Mesendoderm (in vitro differentiated cells): ENCODE data around the gene MEIG1.
"Not testable (repeated sequence)": the region's sequence is repeated elsewhere in the genome, so short reads cannot be mapped to it uniquely, and the experiment has no call there.

Source experiments
- DNase-seq: peaks from one replicate; pipeline ENCODE4 v3.0.0; 2013
- H2AK5ac ChIP-seq: 2 replicates; pipeline ENCODE4 v1.6.1; 2013; ENCODE audit warnings: low read length, inconsistent platforms
- H2BK120ac ChIP-seq: 2 replicates; pipeline ENCODE4 v1.6.1; 2013; ENCODE audit warnings: low read depth, mild to moderate bottlenecking, low read length, moderate library complexity, mixed read lengths
- H2BK15ac ChIP-seq: replicated peaks from 2 replicates; pipeline ENCODE4 v1.6.1; 2013; ENCODE audit warnings: low read depth, mild to moderate bottlenecking, moderate library complexity
- H2BK5ac ChIP-seq: 2 replicates; pipeline ENCODE4 v1.6.1; 2013; ENCODE audit warnings: low read length, inconsistent platforms
- H3K18ac ChIP-seq: 2 replicates; pipeline ENCODE4 v1.6.1; 2013; ENCODE audit warnings: mild to moderate bottlenecking, low read length, mixed read lengths
- H3K23ac ChIP-seq: one replicate; pipeline ENCODE4 v1.6.1; 2013; ENCODE audit warnings: low read length
- H3K27ac ChIP-seq: 2 replicates; pipeline ENCODE4 v1.5.1; 2013; ENCODE audit warnings: low read depth, mild to moderate bottlenecking, inconsistent platforms, low read length, moderate library complexity
- H3K27me3 ChIP-seq: 2 replicates; pipeline ENCODE4 v1.6.1; 2013; ENCODE audit warnings: low read length, control low read depth, mild to moderate bottlenecking, inconsistent platforms; ENCODE audit not compliant: insufficient read depth, poor library complexity
- H3K36me3 ChIP-seq: 2 replicates; pipeline ENCODE4 v1.6.1; 2013; ENCODE audit warnings: low read length, inconsistent platforms; ENCODE audit not compliant: control insufficient read depth, insufficient read depth
- H3K4ac ChIP-seq: one replicate; pipeline ENCODE4 v1.6.1; 2013; ENCODE audit warnings: low read depth, mild to moderate bottlenecking, low read length, moderate library complexity
- H3K4me1 ChIP-seq: 2 replicates; pipeline ENCODE4 v1.6.1; 2013; ENCODE audit warnings: low read depth, low read length, inconsistent platforms; ENCODE audit not compliant: control insufficient read depth
- H3K4me2 ChIP-seq: 2 replicates; pipeline ENCODE4 v1.6.1; 2013; ENCODE audit warnings: low read length
- H3K4me3 ChIP-seq: 2 replicates; pipeline ENCODE4 v1.5.1; 2013; ENCODE audit warnings: mild to moderate bottlenecking, low read length
- H3K56ac ChIP-seq: one replicate; pipeline ENCODE4 v1.6.1; 2013; ENCODE audit warnings: low read length
- H3K79me1 ChIP-seq: 2 replicates; pipeline ENCODE4 v1.6.1; 2013; ENCODE audit warnings: low read length, inconsistent platforms
- H3K79me2 ChIP-seq: 2 replicates; pipeline ENCODE4 v1.6.1; 2013; ENCODE audit warnings: mild to moderate bottlenecking, low read length; ENCODE audit not compliant: control insufficient read depth, insufficient read depth
- H3K9ac ChIP-seq: 2 replicates; pipeline ENCODE4 v1.6.1; 2013; ENCODE audit warnings: low read length, inconsistent platforms
- H4K5ac ChIP-seq: one replicate; pipeline ENCODE4 v1.6.1; 2013; ENCODE audit warnings: low read length
- H4K8ac ChIP-seq: one replicate; pipeline ENCODE4 v1.6.1; 2013; ENCODE audit warnings: low read depth, mild to moderate bottlenecking, control low read depth, low read length, moderate library complexity
- WGBS: extraction: QIAGEN DNeasy Blood & Tissue Kit; methylation state at CpG from one replicate; pipeline ENCODE4 v1.1.7; 2013; ENCODE audit warnings: low lambda C conversion rate, missing lambda C conversion rate; ENCODE audit not compliant: insufficient coverage; ENCODE audit errors: extremely low coverage; 5-methylcytosine and 5-hydroxymethylcytosine counted together

Gene MEIG1

DNA sequence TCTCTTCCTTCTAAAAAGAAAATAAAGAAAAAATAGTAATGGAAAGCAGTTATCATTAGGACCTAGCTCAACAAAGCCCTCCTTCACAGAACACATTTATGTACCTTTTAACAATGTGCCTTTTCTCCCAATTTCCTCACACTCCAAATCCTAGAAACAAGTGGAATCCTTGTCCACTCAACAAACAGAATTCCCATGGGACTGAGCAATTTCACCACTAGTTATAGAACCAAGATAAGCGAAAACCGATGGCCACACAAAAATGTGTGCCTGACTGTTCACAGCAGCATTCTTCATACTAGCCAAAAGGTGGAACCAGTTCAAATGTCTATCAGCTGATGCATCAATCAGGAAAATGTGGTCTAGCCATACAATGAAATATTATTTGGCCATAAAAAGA is 22.6 kb upstream of the MEIG1 start:
- DNase-seq, result no peak
- H2AK5ac ChIP-seq, result no peak overlapping the region
- no peak overlapping the region for H3K23ac ChIP-seq
- no peak overlapping the region for H2BK15ac ChIP-seq
- no peak overlapping the region for H3K4ac ChIP-seq
- no peak overlapping the region for H4K8ac ChIP-seq
- H3K18ac ChIP-seq, result no peak overlapping the region
- WGBS, result no CpG with 5 or more reads among the region's 2 CpGs
- H2BK120ac ChIP-seq, result no peak overlapping the region
- H3K4me1 ChIP-seq, result no peaks in the 10 kb centered on the region
- no peak overlapping the region for H4K5ac ChIP-seq
- H3K36me3 ChIP-seq, result no peaks in the 10 kb centered on the region
- no peak overlapping the region for H3K9ac ChIP-seq
- H2BK5ac ChIP-seq, result no peak overlapping the region
- no peaks in the 10 kb centered on the region for H3K79me2 ChIP-seq
- H3K79me1 ChIP-seq, result no peaks in the 10 kb centered on the region
- H3K27me3 ChIP-seq, result no peaks in the 10 kb centered on the region
- H3K4me3 ChIP-seq, result no peak overlapping the region
- no peak overlapping the region for H3K56ac ChIP-seq
- no peak overlapping the region for H3K27ac ChIP-seq
- no peak overlapping the region for H3K4me2 ChIP-seq

GRCh38 chr10:14938971-14939370 is 20.2 kb upstream of the MEIG1 start:
- not testable (repeated sequence) for H2BK5ac ChIP-seq, H3K79me1 ChIP-seq, H3K9ac ChIP-seq, H3K18ac ChIP-seq, H3K36me3 ChIP-seq, H3K27me3 ChIP-seq, H4K8ac ChIP-seq, H3K4me1 ChIP-seq, H3K56ac ChIP-seq, H3K27ac ChIP-seq, H3K23ac ChIP-seq, H2BK120ac ChIP-seq, H3K79me2 ChIP-seq, H4K5ac ChIP-seq, H2BK15ac ChIP-seq, H3K4me3 ChIP-seq, H2AK5ac ChIP-seq, H3K4me2 ChIP-seq, H3K4ac ChIP-seq, DNase-seq
- WGBS, result no CpG with 5 or more reads among the region's 5 CpGs

DNA sequence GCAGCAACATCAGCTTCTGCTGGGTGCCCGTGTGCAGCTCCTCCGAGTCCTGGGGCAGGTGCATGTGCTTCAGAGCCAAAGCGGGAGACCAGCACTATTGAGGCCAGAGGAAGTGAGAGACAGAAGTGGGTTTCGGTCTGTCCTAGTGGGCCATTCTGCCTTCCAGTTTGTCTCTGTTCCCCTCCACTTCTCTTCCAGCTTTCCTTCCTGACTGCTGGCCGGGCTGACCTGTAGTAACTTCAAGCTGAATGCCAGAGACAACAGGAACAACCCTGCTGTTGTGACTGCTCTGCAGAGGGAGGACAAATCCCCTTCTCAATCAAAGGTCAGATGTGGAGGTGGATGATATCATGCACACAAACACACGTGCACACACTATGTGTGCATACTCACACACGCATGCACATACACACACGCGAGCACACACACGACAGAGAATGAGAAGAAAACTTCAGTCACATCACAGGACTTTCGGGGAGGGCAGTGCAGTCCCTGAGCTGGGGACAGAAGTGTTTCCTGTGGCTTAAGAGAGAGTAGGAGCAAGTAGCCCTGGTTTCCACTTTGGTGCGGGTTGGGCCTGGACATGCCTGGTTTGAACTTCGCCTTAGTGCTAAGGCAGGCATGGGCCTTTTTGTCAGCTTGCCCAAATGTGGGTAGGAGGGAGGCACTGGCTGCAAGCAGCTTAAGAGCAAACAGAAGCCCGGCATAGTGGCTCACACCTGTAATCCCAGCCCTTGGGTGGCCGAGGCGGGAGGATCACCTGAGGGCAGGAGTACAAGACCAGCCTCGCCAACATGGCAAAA is 16.8 kb upstream of the MEIG1 start:
- not testable (repeated sequence) for H2BK15ac ChIP-seq, H4K5ac ChIP-seq, H3K9ac ChIP-seq, H3K36me3 ChIP-seq, H3K27ac ChIP-seq, H4K8ac ChIP-seq, H3K4me1 ChIP-seq, H3K4me3 ChIP-seq, H3K79me2 ChIP-seq, H2BK5ac ChIP-seq, H3K4me2 ChIP-seq, H3K27me3 ChIP-seq, H2BK120ac ChIP-seq, H3K56ac ChIP-seq, H3K18ac ChIP-seq, H3K79me1 ChIP-seq, H3K23ac ChIP-seq, DNase-seq, H3K4ac ChIP-seq, H2AK5ac ChIP-seq
- no CpG with 5 or more reads among the region's 17 CpGs for WGBS

DNA sequence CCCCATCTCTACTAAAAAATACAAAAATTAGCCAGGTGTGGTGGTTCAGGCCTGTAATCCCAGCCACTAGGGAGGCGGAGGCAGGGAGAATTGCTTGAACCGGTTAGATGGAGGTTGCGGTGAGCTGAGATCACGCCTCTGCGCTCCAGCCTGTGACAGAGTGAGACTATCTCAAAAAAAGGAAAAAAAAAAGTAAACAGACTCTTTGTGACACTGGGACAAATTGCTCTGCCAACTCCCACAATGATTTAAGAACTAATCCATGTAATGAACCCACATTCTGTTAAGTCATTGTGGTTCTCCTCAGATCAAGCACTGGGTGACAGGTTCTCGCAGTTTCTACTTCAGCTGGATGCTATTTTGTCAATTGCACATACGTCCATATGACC is 16.2 kb upstream of the MEIG1 start:
- not testable (repeated sequence) for H3K4me1 ChIP-seq, H3K27ac ChIP-seq, H3K27me3 ChIP-seq, H2AK5ac ChIP-seq, H2BK5ac ChIP-seq, H3K56ac ChIP-seq, H4K5ac ChIP-seq, H4K8ac ChIP-seq, H2BK120ac ChIP-seq, H3K79me1 ChIP-seq, H3K23ac ChIP-seq, H3K36me3 ChIP-seq, H3K4me3 ChIP-seq, H3K4me2 ChIP-seq, H2BK15ac ChIP-seq, H3K79me2 ChIP-seq, H3K4ac ChIP-seq, DNase-seq, H3K9ac ChIP-seq, H3K18ac ChIP-seq
- WGBS, result no CpG with 5 or more reads among the region's 7 CpGs

DNA sequence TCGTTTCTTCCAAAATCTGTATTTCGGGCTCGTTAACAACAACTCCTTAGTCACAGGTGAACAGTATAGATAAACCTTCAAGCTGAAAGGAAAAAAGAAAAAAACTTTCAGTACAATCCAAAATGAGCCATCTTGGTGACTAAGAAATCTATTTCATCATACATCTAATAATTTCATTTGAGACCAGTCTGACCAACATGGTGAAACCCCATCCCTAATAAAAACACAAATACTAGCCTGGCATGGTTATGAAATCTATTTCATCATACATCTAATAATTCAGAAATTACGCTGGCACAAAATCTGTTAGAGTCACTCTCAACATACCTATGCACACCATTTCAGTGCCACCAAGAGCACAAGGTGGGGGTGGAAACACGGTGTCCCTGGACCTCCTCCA is 14.1 kb upstream of the MEIG1 start:
- no peak overlapping the region for H3K4me2 ChIP-seq
- no peaks in the 10 kb centered on the region for H3K79me1 ChIP-seq
- no peak overlapping the region for H3K18ac ChIP-seq
- WGBS, result 100% methylated on average over 1 of the region's 5 CpGs
- H3K23ac ChIP-seq, result no peak overlapping the region
- no peak overlapping the region for H3K4ac ChIP-seq
- H3K27ac ChIP-seq, result no peak overlapping the region
- H3K9ac ChIP-seq, result no peak overlapping the region
- H2BK120ac ChIP-seq, result no peak overlapping the region
- H3K4me3 ChIP-seq, result no peak overlapping the region
- H3K27me3 ChIP-seq, result no peaks in the 10 kb centered on the region
- no peak overlapping the region for H4K5ac ChIP-seq
- H2BK15ac ChIP-seq, result no peak overlapping the region
- DNase-seq, result no peak
- no peak overlapping the region for H2AK5ac ChIP-seq
- no peak overlapping the region for H2BK5ac ChIP-seq
- no peaks in the 10 kb centered on the region for H3K4me1 ChIP-seq
- no peaks in the 10 kb centered on the region for H3K36me3 ChIP-seq
- no peak overlapping the region for H4K8ac ChIP-seq
- no peaks in the 10 kb centered on the region for H3K79me2 ChIP-seq
- H3K56ac ChIP-seq, result no peak overlapping the region

GRCh38 chr10:14947268-14947667 is 11.9 kb upstream of the MEIG1 start:
- Histone ChIP-seq H3K4me3 (no peak overlapping the region), H2AK5ac (no peak overlapping the region), H2BK15ac (no peak overlapping the region), H3K18ac (no peak overlapping the region), H3K4me1 (no peaks in the 10 kb centered on the region), H4K8ac (no peak overlapping the region), H3K4ac (no peak overlapping the region), H3K36me3 (no peaks in the 10 kb centered on the region), H2BK120ac (no peak overlapping the region), H2BK5ac (no peak overlapping the region), H3K79me2 (no peaks in the 10 kb centered on the region), H3K56ac (no peak overlapping the region), H3K4me2 (no peak overlapping the region), H3K23ac (no peak overlapping the region), H3K79me1 (no peaks in the 10 kb centered on the region), H3K9ac (no peak overlapping the region), H3K27ac (no peak overlapping the region), H4K5ac (no peak overlapping the region), H3K27me3 (no peaks in the 10 kb centered on the region)
- no peak for DNase-seq
- WGBS, result no CpG with 5 or more reads among the region's 1 CpG
